NCI-H2227 (cell line): ENCODE results near the gene ATL2.
A peak's percentile ranks its signal among the peaks of the same experiment; 100 is the strongest.
"Not testable (repeated sequence)": the region's sequence is repeated elsewhere in the genome, so short reads cannot be mapped to it uniquely, and the experiment has no call there.

Experiments used
- DNase-seq: peaks from one replicate; lab custom pipeline; 2025; ENCODE audit not compliant: unreplicated experiment; lab: John Stamatoyannopoulos, UW

Gene ATL2

DNA sequence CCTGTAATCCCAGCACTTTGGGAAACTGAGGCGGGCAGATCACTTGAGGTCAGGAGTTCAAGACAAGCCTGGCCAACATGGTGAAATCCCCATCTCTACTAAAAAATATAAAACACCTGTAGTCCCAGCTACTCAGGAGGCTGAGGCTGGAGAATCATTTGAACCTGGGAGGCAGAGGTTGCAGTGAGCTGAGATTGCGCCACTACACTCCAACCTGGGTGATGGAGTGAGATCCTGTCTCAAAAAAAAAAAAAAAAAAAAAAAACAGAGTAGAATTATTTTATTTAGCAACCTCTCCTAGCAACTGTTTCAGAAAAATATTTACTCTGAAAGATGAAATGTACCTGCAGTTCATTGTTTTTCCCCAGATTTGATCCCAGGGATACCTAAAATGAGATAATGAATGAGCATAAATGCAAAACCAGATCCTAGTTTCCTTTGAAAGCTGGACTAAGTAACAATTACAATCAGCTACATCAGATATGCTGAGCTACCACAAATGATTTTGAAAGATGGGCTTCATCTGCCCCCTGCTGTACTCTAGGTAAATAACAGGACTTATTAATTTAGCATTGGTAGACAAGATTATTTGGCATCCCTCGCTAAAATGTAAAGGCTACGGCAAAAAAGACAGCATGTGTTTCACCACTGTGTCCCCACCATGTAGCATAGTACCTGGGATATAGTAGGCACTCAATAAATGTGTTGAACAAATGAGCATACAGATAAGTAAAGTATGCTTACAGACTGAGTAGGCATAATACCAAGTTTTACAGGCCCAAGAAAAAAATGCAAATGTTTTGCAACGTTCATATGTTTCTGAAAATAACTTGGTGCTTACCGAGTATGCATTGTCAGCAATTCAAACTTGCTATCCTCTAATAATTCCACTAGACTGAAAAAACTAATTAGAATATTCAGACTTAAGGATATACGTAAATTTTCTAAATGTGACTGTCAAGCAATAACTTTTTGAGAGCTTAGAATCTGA lies 102.5 kb downstream of the ATL2 start:
- peak; percentile 71 for DNase-seq

DNA sequence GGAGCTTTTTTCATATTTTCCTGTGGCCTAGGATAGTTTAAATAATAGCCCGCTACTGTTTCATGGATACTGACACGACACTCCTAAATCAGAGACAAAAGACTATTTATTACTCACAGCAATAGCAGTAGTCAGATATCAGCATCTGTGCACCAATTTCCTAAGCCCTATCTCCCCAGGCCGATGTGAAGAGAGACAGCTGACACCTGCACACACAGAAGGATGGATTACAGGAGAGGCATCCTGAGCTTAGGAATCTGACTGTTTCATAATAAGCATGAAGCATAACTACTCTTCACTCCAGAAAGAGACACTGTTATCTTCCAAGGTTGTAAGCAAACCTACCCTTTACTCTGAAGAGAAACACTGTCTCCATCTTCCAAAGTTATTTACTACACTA lies 105.4 kb downstream of the ATL2 start:
- no peak for DNase-seq

DNA sequence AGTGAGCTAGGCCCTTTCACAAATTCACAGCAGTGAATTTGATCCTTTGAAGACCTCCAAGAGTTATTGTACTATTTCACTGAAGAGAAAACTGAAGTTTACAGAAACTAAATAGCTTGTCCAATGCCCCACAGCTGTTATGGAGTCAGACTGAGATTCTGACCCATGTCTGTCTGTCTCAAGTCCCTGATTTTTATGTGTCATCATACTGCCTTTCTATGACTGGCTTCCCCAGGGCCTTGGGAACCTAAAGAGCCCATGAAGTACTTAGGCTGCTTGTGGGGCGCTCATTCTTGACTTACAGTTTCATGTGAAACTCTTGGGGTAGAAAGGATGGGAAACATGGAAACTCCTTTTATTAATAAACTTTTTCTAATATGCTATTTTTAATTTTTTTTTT lies 107.7 kb downstream of the ATL2 start:
- DNase-seq = no peak

DNA sequence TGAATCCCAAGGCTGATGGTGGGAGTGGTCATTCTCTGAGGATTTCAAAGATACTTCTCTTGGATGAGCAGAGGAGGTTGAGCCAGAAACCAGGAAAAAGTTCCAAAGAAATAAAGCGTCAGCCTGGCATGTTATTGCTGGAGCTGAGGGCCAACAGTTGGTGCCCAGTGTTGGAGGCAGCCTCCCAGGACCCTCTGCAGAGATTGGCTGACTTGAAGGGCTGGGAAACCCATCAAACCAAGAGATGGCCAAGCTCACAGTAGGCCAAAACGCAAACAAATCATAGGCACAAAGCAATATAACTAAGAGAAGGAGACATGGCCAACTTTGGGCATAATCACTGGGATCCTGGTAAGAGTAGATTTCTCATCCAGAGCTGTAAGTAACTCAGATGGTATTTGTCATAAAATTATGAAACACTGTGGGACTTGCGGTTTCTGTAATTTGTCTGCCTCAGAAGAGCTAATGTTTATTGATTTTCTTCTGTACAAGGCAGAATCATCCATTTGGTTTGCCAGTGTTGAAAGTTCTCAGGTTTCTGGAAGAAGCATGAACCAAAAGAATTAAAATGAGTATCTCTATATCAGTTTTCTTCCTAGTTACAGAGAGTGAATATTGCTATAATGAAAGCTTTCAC lies 108.3 kb downstream of the ATL2 start:
- no peak for DNase-seq

GRCh38 chr2:38268001-38268400 lies 109.1 kb downstream of the ATL2 start:
- no peak for DNase-seq

DNA sequence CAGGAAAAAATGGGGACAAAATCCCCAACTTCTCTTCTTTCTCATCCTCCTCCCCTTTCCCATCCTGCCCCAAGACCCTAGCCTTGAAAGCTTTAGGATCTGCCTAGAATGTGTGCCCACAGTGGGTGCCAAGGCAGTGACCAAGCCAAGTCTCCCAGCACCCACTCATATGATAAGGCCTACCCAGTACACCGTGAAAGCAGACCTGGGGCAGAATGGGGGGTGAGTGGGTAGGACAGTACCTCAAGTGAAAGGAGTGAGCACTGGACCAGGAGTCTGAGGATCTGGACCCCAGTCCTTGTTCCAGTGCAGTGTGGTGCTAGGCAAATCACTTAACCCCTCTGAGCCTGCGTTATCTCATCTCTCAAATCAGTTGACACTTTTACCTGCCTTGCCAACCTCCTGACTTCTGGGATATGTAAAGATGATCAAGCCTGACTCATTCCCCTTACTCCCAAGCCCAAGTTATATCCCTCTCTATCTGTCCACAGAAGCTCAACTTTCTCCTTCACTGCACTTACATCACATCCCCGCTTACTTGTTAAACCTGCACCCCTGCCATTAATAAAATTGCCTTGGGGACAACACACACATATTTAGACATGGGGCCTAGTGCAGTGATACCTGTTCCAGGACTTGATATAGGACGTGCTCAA lies 109.7 kb downstream of the ATL2 start:
- no peak for DNase-seq

- no peak for DNase-seq
Measured at GRCh38 chr2:38266382-38267061, 110.6 kb downstream of the ATL2 start.

DNA sequence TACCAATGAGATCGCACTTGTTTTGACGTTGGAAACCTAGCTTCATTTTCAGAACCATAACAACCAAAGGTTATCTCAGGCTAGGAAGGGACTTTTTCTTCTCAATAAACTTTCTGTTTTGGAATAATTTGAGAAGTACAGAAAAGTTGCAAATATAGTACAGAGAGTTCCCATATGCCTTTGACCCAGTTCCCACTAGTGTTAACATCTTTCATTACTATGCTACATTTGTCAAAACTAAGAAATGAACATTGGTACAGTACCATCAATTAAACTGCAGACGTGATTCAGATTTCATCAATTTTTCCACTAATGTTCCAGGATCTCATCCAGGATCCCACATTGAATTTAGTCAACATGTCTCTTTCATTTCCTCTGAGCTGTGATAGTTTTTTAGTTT lies 111.6 kb downstream of the ATL2 start:
- no peak for DNase-seq

DNA sequence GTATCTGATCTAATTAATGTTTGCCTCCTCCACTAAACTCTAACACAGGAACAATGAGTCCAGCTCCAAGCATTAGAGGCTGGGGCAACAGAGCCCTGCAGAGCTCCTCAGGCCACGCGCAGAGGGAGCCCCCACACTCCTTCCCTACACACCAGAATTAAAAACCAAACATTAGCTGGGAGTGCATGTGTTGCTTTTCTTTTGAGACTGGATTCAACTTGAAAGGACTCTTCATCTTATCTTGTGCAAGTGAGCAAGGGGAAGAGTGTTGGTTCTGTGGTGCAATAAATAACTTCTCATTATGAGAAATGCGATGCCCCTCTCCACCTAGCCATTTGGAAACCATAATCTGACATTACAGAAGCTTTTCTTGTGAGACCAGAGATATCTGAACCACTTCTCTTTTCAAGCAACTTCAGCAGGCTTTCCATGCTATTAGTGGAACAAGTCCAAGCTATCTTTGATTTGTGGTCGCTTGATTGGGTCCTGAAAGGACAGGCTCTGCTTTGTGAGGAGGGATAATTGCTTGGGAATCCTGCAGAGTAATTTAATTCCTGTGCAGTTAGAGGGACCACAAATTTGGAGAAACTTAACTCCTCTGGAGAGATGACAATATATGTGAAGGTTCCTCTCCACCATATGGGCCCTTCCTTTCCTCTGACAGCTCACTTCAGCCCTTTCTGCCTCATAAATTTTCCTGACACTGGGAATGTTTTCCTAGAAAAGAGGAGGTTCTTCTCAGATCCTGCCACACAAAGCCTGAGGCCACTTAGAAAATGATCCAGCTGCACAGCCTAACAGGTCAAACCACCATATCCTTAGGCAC lies 112.5 kb downstream of the ATL2 start:
- no peak for DNase-seq

DNA sequence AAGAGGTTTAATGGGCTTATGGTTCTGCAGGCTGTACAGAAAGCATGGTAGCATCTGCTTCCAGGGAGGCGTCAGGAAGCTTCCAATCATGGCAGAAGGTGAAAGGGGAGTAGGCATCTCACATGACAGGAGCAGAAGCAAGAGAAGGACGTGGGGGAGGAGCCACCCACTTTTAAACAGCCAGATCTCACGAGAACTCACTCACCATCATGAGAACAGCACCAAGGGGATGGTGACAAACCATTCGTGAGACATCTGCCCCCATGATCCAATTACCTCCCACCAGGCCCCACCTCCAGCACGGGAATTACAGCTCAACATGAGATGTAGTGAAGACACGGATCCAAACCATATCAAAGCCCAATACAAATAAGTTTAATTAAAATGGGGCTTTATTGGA lies 113.8 kb downstream of the ATL2 start:
- no peak for DNase-seq

- no peak for DNase-seq
Measured at GRCh38 chr2:38262069-38262871, 114.8 kb downstream of the ATL2 start.

DNA sequence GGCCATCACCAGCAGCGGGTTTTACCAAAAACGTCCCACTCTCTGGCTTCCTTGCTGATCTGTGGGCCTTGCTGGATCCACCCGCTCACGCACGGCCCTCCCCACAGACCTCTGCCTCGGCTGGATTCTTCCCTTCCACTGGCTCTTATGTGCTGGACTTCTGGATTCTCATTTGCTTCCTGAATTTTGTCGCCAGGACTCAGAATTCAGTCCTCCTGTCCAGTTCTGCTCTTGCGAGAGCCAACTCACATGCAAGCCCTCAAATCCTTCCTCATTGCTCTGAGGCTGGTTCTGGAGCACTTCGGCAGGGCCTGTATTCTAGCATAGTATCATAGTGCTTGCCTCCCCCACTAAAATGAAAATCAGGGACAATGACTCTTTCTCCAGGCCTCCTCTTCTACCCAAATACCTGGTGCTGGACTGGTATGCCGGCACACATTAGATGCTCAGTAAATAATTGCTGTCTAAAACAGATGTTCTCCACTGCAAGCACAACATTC lies 115.5 kb downstream of the ATL2 start:
- DNase-seq = no peak

DNA sequence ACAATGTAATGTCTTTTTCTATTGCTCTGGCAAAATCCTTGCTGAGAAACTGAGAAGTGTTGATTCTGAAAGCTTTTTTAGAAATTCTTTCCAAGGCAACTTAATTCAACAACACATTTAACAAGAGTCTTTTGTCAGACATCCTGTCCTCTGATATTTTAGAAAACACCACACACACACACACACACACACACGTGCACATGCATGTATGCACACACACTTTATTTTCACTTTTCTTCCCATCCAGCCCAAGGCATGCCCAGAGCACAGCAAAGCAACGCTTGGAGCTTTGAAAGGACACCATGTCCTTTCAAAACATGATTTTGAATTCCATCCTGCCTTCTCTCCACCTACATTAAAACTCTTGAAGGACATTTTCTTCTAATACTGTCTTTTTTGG lies 116.1 kb downstream of the ATL2 start:
- no peak for DNase-seq

- DNase-seq = no peak
Measured at GRCh38 chr2:38260469-38260868, 116.6 kb downstream of the ATL2 start.

DNA sequence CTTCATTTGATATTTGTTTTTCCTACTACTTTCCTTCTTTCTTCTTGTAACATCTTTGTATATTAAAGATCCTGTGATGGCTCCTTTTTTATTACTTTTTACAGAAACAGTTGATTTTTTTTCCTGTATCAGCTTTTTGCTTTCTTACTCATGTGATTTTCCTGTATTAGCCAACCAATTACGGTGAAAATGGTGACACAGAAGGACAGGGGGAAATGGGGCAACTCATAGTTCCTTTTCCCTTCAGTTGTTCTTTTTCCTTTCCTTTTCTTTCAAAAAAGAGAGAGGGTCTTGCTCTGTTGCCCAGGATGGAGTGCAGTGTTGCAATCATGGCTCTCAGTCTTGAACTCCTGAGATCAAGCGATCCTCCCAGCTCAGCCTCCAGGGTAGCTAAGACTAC lies 117.8 kb downstream of the ATL2 start:
- no peak for DNase-seq

DNA sequence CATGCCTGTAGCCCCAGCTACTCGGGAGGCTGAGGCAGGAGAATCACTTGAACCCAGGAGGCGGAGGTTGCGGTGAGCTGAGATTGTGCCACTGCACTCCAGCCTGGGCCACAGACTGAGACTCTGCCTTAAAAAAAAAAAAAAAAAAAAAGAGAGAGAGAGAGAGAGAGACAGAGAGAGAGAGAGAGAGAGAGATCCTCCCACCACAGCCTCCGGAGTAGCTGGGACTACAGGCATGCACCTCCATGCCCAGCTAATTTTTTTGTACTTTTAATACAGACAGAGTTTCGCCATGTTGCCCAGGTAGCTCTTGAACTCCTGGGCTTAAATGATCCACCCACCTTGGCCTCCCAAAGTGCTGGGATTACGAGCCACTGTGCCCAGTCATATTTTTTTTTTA lies 119.4 kb downstream of the ATL2 start:
- not testable (repeated sequence) for DNase-seq

- no peak for DNase-seq
Measured at GRCh38 chr2:38256610-38257009, 120.5 kb downstream of the ATL2 start.

DNA sequence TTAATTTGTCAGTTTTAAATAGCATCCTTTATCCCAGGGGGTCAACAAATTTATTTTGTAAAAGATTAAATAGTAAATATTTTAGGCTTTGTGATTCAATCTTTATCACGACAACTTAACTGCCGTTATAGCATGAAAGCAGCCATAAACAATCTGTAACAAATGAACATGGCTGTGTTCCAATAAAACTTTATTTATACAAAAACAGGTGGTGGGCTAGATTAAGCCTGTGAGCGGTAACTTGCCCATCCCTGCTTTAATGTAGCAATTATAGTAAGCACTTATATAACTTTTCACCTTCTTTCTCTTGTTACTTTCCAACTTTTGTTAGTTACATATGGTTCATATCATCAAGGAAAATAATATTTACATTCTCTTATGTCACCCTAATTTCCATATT lies 121.9 kb downstream of the ATL2 start:
- no peak for DNase-seq

GRCh38 chr2:38254796-38255195 lies 122.3 kb downstream of the ATL2 start:
- no peak for DNase-seq
